ENCODE results near the gene KDM2A.
A peak's percentile ranks its signal among the peaks of the same experiment; 100 is the strongest.

KDM2A gene

DNA sequence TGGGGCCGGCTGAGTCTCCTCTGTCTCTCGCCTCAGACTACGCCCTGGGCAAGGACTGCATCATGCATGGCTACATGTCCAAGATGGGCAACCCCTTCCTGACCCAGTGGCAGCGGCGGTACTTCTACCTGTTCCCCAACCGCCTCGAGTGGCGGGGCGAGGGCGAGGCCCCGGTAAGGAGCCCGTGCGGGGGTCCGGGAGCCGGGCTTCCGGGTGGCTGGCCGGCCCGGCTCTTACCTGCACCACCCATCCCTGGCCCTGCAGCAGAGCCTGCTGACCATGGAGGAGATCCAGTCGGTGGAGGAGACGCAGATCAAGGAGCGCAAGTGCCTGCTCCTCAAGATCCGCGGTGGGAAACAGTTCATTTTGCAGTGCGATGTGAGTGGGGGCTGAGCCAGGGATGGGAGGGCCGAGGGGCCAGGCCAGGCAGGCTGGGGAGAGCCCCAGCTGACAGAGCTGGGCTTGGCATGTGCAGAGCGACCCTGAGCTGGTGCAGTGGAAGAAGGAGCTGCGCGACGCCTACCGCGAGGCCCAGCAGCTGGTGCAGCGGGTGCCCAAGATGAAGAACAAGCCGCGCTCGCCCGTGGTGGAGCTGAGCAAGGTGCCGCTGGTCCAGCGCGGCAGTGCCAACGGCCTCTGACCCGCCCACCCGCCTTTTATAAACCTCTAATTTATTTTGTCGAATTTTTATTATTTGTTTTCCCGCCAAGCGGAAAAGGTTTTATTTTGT, 165.9 kb downstream of the KDM2A start:
- no peak for DNase-seq (ENCODE audit: low read depth in 2 of 2)

DNA sequence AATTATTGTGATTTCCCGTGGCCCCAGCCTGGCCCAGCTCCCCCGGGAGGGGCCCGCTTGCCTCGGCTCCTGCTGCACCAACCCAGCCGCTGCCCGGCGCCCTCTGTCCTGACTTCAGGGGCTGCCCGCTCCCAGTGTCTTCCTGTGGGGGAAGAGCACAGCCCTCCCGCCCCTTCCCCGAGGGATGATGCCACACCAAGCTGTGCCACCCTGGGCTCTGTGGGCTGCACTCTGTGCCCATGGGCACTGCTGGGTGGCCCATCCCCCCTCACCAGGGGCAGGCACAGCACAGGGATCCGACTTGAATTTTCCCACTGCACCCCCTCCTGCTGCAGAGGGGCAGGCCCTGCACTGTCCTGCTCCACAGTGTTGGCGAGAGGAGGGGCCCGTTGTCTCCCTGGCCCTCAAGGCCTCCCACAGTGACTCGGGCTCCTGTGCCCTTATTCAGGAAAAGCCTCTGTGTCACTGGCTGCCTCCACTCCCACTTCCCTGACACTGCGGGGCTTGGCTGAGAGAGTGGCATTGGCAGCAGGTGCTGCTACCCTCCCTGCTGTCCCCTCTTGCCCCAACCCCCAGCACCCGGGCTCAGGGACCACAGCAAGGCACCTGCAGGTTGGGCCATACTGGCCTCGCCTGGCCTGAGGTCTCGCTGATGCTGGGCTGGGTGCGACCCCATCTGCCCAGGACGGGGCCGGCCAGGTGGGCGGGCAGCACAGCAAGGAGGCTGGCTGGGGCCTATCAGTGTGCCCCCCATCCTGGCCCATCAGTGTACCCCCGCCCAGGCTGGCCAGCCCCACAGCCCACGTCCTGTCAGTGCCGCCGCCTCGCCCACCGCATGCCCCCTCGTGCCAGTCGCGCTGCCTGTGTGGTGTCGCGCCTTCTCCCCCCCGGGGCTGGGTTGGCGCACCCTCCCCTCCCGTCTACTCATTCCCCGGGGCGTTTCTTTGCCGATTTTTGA, 166.8 kb downstream of the KDM2A start:
- DNase-seq (ENCODE audit: low read depth in 2 of 2) = no peak

DNA sequence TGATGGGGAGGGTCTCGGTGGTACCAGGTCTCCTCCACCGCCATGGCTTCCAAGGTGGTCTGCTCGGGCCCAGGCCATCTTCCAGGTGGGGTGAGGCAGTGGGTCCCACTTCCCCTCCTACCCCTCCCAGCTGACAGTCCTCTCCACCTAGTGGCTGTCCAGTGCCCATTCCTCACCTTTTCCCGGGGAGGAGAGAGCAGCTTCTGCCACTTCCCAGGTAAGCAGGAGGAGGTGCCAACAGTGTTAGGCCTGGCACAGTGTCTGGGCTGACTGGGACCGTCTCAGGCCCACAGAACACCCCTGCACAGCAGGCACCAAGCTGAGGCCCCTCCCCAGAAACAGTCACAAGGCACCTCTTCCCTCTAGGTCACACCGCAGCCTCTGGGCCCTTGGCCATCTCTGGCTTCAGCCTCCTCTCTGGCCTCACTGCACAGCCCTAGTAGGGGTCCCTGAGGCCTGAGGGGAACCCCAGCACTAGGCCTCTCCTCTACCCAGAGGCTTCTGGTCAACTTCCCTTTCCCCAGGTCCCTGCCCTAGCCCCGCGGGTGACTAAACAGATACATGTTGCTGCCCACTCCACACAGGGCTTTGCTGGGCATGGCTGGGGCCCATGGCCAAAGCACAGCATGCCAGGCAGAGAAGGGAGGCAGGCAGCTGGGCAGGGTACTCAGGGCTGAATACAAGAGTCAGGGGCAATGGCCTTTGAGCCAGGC, 167.7 kb downstream of the KDM2A start:
- no peak for DNase-seq (ENCODE audit: low read depth in 2 of 2)

DNA sequence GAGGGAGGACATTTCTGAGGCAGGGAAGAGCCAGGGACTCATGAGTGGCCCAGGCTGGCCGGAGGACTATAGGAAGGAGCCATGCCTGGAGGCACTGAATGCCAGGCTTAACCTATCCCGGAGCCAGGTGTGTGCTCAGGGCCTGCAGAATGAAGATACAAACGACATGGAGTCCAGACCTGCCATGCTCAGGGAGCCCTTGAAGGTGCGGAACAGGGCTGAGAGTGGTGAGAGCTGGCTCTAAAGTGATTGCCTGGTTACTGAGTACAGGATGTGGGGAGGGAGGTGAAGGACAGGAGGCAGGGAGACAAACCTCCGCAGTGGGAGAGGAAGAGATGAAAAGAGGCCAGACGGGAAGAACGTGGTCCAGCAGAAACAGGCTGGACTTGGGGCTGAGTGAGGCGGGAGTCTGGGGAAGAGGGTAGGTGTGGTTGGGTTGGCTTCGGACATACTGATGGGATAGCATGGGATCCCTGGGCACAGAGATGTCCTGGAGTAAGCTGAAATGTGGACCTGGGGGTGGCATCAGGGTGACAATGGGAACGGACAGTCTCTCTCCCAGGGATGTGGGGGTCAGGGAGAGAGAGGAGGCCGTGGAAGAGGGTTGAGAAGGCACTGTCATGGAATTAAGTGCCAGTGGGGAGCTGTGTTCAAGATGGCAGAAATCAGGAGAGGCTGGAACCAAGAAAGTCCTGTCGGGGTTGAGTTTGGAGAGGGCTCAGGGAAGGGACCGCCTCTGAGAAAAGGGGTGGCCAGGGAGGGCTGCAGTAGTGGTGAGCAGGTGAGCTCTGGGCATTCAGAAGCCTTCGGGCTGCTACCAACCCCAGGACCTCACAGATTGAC, 168.5 kb downstream of the KDM2A start:
- no peak for DNase-seq (ENCODE audit: low read depth in 2 of 2)

DNA sequence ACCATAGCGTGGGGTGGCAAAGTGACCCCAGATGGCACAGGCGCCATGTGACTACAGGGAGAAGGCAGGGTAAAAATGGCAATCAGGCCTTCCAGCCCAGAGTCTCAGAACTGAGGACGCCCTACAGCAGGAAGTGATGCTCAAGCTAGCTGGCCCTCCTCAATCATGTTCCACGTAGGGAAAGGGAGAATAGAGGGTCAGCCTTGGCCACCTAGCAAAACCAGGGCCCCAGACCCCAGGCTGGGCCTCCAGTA, 169.1 kb downstream of the KDM2A start:
- DNase-seq (ENCODE audit: low read depth in 2 of 2) = no peak

DNA sequence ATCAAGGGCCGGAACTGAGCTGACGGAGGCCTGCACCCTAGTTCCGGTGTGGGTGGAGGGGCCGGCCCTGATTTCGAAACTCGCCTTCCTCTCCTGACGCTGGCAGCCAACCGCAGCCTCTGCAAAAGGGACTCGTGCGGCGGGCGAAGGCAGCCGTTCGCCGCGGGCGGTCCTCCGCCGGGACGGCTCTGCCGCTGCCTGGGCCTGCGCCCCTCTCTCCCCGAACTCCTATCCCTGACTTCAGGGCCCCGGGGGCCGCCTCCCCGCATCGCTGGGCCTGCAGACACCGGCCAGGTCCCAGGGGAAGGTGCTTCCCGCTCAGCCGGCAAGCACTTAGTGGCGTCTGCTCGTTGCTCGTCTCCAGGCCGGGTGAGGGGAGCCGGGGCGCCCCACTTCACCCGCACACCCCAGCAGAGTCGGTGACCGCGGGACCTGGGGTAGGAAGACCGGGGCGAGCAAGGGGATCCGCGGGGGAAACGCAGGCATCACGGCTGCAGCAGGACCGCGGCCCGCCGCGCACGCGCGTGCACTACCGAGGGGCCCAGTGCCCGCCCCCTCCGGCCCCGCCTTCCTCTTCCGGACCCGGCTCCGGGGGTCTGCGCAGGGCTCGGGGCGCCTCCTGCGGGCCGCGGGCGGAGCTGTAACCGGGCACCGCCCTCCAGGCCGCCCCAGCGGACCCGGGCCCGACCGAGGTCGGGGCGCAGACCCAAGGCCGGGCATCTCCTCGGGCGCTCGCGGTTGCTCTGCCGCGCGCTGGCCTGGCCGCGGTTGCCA, 169.6 kb downstream of the KDM2A start:
- DNase-seq (ENCODE audit: low read depth in 2 of 2) = peak; percentile 63 to 64

DNA sequence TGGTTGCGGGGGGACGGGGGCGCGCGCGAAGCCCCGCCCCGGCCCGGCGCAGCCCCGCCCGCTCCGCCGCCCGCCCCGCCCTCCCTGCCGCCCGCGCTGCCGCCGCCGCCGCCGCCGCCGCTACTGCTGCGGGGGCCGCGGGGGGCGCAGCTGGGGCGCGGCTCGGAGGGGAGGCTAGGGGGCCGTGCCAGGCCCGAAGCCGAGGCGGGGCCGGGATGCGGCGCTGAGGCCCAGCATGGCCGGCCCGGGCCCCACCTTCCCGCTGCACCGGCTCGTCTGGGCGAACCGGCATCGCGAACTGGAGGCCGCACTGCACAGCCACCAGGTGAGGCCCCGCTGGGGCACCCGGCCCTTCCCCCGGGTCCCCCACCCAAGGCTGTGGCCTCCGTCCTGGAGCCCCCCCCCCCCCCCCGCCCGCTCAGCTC, 170.2 kb downstream of the KDM2A start, which contains the start of gene ANKRD13D:
ANKRD13D (plus strand) TSS at position 78 of the 425 bp plus-strand sequence; CDS start at position 236, 158 bp downstream.
- no peak for DNase-seq (ENCODE audit: low read depth in 2 of 2)

DNA sequence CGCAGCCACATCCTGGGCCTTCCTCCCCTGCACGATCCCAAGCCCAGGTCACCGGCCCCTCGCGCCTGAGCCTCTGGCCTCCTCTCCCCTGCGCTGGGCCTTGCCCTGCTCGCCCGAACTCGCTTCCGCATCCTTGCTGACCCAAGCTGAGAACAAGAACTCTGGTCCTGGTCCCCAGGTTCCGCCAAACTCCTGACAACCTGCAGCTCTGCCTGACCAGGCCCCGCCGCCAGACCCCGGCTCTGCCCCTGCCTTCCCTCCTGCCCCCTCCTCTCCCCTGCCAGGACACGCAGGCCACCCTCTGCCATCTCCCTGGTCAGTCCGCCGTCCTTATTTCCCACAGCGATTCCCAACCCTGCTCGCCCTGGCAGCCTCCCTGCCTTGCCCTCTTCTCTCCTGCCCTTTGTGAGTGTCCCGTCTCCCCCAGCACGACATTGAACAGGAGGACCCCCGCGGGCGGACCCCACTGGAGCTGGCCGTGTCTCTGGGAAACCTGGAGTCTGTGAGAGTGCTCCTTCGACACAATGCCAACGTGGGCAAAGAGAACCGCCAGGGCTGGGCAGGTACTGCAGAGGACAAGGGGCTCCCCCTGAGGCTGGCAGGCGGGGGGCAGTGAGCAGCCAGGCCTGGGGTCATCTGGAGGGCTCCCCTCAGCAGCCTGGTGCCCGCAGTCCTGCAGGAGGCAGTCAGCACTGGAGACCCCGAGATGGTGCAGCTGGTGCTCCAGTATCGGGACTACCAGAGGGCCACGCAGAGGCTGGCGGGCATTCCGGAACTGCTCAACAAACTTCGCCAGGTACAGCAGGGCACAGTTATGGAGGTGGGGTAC, 170.8 kb downstream of the KDM2A start:
- no peak for DNase-seq (ENCODE audit: low read depth in 2 of 2)

DNA sequence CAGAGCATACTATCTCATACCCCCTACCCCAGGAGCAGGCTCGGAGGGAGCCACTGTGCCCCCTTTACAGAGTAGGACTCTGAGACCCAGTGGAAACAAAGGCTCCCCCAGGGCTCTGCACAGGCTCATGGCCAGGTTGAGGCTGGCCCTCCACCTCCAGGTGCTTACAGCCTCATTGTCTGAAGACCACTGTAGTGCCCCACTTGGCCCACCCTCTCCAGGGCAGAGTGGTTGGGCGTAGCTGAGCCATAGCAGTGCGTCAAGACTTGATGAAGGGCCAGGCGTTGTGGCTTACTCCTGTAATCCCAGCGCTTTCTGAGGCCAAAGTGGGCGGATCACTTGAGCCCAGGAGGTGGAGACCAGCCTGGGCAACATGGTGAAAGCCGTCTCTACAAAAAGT, 171.7 kb downstream of the KDM2A start:
- no peak for DNase-seq (ENCODE audit: low read depth in 2 of 2)

DNA sequence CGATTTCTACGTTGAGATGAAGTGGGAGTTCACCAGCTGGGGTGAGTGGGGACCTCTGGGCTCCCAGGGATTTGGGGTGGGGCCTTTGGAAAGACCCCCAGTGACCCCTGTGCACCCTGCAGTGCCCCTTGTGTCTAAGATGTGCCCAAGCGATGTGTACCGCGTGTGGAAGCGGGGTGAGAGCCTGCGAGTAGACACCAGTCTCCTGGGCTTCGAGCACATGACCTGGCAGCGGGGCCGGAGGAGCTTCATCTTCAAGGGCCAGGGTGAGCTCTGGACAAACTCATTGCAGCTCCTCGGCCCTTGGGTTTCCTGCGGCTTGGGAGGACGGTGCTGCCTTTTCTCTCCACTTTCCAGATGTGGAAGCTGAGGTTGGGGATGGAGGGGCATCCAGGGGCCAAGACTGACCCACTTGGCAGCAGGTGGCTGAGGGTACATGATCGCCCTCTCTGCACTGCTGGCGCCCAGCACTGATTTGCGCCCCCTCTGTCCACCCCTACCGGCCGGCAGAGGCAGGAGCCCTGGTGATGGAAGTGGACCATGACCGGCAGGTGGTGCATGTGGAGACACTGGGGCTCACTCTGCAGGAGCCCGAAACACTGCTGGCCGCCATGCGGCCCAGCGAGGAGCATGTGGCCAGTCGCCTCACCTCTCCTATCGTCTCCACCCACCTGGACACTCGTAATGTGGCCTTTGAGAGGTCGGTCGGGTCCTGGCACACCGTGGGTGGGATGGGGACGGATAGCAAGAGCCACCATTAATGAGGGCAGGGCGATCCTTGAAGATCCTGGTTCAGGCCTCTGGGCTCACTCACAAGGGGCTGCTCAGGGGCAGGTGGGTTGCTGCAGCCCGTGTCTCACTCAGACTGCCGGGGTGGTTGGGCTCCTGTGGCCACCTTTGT, 172.7 kb downstream of the KDM2A start:
- no peak for DNase-seq (ENCODE audit: low read depth in 2 of 2)

DNA sequence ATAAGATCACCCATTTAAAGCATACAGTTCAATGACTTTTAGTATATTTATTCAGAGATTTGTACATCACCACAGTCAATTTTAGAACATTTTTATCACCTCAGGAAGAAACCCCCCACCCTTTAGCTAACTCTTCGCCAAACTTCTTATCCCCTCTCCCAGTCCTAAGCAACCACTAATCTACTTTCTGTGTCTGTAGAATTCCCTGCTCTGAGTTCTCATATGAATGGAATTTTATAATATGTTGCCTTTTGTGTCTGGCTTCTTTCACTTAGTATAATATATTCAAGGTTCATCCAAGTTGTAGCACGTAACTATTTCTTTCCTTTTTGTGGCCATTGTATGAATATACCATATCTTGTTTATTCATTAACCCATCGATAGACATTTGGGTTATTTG, 173.6 kb downstream of the KDM2A start:
- DNase-seq (ENCODE audit: low read depth in 2 of 2) = no peak

DNA sequence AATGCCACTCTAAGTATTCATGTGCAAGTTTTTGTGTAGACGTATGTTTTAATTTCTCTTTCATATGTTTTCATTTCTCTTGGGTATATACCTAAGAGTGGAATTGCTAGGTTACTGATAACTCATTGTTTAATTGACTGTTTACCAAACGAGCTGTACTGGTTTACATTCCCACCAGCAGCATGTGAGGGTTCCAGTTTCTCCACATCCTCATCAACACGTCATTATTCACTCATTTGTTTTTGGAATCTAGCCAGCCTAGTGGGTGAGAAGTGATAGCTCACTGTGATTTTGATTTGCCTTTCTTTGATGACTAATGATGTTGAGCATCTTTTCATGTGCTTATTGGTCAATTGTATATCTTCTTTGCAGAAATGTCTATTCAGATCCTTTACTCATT, 174.0 kb downstream of the KDM2A start:
- DNase-seq (ENCODE audit: low read depth in 2 of 2) = no peak

DNA sequence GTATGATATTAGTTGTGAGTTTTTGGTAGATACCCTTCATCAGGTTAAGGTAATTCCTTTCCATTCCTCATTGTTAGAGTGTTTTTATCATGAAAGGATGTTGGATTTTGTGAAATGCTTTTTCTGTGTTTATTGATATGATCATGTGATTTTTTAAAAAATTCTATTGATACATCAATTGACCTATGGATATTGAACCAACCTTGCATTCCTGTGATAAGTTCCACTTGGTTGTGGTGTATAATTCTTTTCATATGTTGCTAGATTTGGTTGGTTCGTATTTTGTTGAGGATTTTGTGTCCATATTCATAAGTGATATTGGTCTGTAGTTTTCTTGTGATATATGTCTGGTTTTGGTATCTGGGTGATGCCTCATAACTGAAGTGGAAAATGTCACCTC, 176.8 kb downstream of the KDM2A start:
- DNase-seq (ENCODE audit: low read depth in 2 of 2) = no peak

DNA sequence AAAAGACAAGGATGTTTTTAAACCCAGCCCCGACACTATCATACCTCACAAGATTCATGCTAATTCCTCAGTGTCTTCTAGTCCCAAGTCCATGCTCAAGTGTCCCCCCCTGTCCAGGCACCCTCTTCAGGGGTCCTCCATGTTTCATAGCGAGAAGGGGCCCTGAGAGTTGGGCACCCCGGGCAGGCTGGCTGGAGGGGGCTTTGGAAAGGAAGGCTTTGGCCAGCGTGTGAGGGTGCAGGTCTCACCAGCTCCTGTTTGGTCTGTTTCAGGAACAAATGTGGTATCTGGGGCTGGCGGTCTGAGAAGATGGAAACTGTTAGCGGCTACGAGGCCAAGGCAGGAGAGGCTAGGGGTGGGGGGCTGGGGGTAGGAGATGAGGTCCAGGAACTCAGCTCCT, 179.7 kb downstream of the KDM2A start:
- no peak for DNase-seq (ENCODE audit: low read depth in 2 of 2)

DNA sequence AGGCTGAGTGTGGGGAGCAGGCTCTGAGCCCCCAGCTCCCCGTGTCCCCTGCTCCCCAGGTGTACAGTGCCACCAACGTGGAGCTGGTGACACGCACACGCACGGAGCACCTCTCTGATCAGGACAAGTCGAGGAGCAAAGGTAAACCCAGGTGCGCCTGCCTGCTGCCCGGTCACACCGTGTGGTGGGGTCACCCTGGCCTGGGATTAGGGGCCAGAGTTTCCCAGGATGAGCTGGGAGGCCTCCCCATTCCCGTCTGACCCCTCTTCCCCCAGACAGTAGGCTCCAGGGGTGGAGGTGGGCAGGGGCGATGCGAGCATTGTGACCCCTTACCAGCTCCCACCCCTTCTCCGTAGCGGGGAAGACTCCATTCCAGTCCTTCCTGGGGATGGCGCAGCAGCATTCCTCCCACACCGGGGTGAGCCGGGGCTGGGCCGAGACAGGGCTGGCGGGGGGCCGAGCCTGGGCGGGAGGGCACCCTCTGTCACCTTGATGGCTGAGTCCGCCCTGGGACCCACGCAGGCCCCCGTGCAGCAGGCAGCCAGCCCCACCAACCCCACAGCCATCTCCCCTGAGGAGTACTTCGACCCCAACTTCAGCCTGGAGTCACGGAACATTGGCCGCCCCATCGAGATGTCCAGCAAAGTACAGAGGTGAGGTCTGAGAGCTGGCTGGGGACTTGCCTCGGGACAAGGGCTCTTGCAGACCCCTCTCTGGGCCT, 180.6 kb downstream of the KDM2A start:
- DNase-seq (ENCODE audit: low read depth in 2 of 2) = no peak

DNA sequence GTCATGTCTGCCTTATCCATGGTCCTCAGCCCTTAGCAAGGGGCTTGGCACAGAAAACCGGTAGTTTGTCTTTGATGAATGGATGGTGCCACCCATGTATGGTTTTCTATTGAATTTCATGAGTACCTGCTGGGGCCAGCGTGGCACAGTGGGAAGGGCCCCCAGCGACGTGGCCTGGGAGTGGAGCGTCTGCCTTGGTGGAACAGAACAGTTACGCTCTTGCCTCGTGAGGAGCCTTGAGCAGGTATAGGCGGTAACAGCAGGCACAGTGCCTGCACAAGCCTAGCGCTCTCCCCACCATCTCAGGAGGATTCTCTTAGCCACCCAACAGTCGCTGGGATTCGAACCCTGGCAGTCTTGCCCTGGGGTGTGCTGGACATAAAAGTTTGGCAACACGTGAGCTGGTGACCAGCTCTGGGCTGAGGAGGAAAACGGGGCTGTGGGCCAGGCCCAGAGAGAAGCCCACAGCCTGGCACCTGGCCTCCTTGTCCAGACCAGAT, 181.2 kb downstream of the KDM2A start:
- DNase-seq (ENCODE audit: low read depth in 2 of 2) = no peak

DNA sequence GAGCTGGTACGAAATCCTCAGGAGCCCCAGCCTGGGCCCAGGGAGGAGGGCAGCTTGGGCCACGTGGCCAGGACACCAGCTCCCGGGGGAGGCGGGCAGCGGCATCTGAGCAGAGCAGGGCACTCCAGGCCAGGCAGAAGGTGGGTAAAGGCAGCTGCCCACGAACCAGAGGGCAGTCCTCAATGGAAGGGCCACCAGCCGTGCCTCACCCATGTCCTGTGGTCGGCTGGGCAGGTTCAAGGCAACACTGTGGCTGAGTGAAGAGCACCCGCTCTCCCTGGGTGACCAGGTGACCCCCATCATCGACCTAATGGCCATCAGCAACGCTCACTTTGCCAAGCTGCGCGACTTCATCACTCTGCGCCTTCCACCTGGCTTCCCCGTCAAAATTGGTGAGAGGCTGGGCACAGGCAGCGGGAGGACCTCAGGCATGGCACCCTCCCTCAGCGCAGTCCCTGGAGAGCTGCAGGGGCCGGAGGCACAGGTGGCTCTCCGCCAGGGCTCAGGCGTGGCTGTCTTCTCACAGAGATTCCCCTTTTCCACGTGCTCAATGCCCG, 181.8 kb downstream of the KDM2A start:
- no peak for DNase-seq (ENCODE audit: low read depth in 2 of 2)
